ENCODE data around the gene USP4.

Gene USP4

GRCh38 chr3:49278548-49278947 lies 61.3 kb downstream of the USP4 start:
- DNase-seq (ENCODE audit: low spot score) = no peak
- no peak for TF ChIP-seq CTCF (IDR thresholded peaks at IDR 0.05; ENCODE audit: borderline replicate concordance, control extremely low read depth, extremely low read depth, insufficient read depth, missing control alignments)
- in situ Hi-C loops (cut with MboI; ENCODE audit: low sequenced_read_pairs, unreplicated experiment) = no loop called here

GRCh38 chr3:49277383-49277775 lies 62.5 kb downstream of the USP4 start:
- in situ Hi-C loops (cut with MboI; ENCODE audit: low sequenced_read_pairs, unreplicated experiment) = no loop called here

GRCh38 chr3:49276475-49277382 lies 63.1 kb downstream of the USP4 start, which contains the start of gene C3orf62:
Gene C3orf62 (minus strand): TSS chr3:49277232. CDS start chr3:49276872, 360 bp downstream.
- no peak for TF ChIP-seq CTCF (IDR thresholded peaks at IDR 0.05; ENCODE audit: borderline replicate concordance, control extremely low read depth, extremely low read depth, insufficient read depth, missing control alignments)
- DNase-seq (ENCODE audit: low spot score) = peak; percentile 92
- in situ Hi-C loops (cut with MboI; ENCODE audit: low sequenced_read_pairs, unreplicated experiment) = no loop called here

More at GRCh38 chr3:49277383-49277775, 62.5 kb downstream of the USP4 start:
- no peak for DNase-seq (ENCODE audit: low spot score)
- no peak for TF ChIP-seq CTCF (IDR thresholded peaks at IDR 0.05; ENCODE audit: borderline replicate concordance, control extremely low read depth, extremely low read depth, insufficient read depth, missing control alignments)

GRCh38 chr3:49273825-49274532 lies 65.9 kb downstream of the USP4 start:
- DNase-seq (ENCODE audit: low spot score) = no peak
- in situ Hi-C loops (cut with MboI; ENCODE audit: low sequenced_read_pairs, unreplicated experiment) = no loop called here
- TF ChIP-seq CTCF (IDR thresholded peaks at IDR 0.05; ENCODE audit: borderline replicate concordance, control extremely low read depth, extremely low read depth, insufficient read depth, missing control alignments) = no peak

- no peak for DNase-seq (ENCODE audit: low spot score)
- TF ChIP-seq CTCF (IDR thresholded peaks at IDR 0.05; ENCODE audit: borderline replicate concordance, control extremely low read depth, extremely low read depth, insufficient read depth, missing control alignments) = no peak
- in situ Hi-C loops (cut with MboI; ENCODE audit: low sequenced_read_pairs, unreplicated experiment) = no loop called here
These were observed 68.8 kb downstream of the USP4 start for GRCh38 chr3:49271047-49271446.

- no peak for DNase-seq (ENCODE audit: low spot score)
- no peak for TF ChIP-seq CTCF (IDR thresholded peaks at IDR 0.05; ENCODE audit: borderline replicate concordance, control extremely low read depth, extremely low read depth, insufficient read depth, missing control alignments)
- in situ Hi-C loops (cut with MboI; ENCODE audit: low sequenced_read_pairs, unreplicated experiment) = no loop called here
These were observed 69.7 kb downstream of the USP4 start for GRCh38 chr3:49270156-49270500.
